ENCODE measurements around the gene GNPDA1.

GNPDA1 gene

GRCh38 chr5:141994511-141995136 lies 18.2 kb downstream of the GNPDA1 start:
- no peak for DNase-seq (ENCODE audit: low read depth in 3 of 3)

- peak; percentile 60 to 76 (median 64) for DNase-seq (ENCODE audit: low read depth in 3 of 3)
Measured at GRCh38 chr5:141992349-141992963, 20.4 kb downstream of the GNPDA1 start.

DNA sequence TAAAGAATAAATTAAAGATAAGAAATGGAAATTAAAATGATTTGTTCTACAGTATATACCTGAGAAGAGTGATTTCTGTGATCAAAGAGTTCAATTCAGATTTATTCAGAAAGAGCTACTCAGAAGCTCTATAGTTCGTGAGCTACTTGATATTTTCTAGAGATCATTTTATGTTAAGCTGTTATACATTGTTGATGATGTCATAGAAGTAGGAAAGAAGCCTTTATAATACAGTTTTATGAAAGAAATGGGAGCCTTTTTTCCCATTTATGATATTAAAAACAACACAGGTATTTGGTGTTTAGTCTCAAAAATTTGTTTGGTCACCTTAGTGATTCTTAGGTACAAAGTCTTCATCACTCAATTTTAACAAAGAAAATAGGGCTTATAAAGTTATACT lies 23.1 kb downstream of the GNPDA1 start:
- DNase-seq (ENCODE audit: low read depth in 3 of 3): no peak

GRCh38 chr5:141986072-141986471 lies 26.8 kb downstream of the GNPDA1 start:
- DNase-seq (ENCODE audit: low read depth in 3 of 3): no peak

GRCh38 chr5:141982626-141983025 lies 30.2 kb downstream of the GNPDA1 start:
- DNase-seq (ENCODE audit: low read depth in 3 of 3): no peak

DNA sequence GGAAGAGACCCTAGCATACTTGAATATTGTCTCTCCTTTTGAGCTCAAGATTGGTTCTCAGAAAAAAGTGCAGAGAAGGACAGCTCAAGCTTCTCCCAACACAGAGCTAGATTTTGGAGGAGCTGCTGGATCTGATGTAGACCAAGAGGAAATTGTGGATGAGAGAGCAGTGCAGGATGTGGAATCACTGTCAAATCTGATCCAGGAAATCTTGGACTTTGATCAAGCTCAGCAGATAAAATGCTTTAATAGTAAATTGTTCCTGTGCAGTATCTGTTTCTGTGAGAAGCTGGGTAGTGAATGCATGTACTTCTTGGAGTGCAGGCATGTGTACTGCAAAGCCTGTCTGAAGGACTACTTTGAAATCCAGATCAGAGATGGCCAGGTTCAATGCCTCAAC lies 34.4 kb downstream of the GNPDA1 start:
- no peak for DNase-seq (ENCODE audit: low read depth in 3 of 3)

- DNase-seq (ENCODE audit: low read depth in 3 of 3): no peak
Measured at GRCh38 chr5:141976176-141976575, 36.7 kb downstream of the GNPDA1 start.

GRCh38 chr5:141973871-141974595 lies 38.8 kb downstream of the GNPDA1 start:
- no peak for DNase-seq (ENCODE audit: low read depth in 3 of 3)

- DNase-seq (ENCODE audit: low read depth in 3 of 3): no peak
Measured at GRCh38 chr5:141969783-141970771, 42.8 kb downstream of the GNPDA1 start.

DNA sequence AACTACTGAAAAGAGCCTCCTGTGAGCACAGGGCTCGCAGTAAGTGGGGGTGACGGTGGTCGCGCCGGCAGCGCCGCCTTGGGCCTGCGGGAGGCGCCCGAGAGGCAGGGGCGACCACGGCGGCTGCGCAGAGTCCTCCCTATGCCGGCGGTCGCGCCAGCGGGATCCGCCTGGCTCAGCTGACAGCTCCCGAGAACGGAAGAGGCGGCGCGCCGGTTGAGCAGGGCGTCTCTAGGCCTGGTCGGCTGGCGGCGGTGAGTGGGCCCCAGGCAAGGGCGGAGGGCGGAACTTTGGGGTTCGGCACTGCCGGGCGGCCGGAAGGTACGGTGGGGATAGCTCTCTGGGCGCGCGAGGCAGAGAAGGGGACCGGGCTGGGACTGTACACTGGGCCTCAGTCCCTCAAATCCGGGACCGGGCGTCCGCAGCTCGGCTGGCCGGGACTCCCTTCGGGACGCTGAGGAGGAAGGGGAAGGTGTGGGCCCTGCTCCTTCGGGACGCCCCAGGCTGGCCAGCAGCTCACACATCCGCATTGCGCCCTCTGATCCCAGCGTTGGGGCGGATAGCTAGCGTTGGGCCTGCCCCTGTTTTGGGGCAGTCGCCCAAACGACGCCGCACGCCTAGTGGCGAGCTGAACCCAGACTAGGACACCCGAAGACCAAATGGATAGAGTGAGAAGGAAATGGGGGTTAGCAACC lies 43.8 kb downstream of the GNPDA1 start, which contains the start of gene RNF14:
Gene RNF14, plus strand, starts transcription at position 192 of the 695 bp plus-strand sequence. CDS start 4,484 bp downstream, outside the sequence.
- peak; percentile 79 to 89 (median 83) for DNase-seq (ENCODE audit: low read depth in 3 of 3)

DNA sequence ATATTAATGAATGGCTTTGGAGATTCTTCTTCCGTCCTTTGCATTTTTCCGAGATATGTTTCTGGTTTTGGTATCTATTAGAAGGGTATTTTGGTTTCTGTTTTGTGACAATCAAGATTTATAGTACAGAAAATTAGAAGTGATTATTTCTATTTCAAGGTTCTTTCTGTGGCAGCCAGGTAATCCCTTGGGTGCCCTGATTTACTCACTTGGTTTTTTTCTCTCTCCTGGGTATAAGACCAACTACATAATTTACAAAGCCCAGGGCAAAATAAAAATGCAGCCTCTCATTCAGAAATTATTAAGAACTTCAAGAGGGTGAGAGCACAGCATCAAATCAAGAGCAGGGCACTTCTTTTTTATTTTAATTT lies 45.9 kb downstream of the GNPDA1 start:
- no peak for DNase-seq (ENCODE audit: low read depth in 3 of 3)

DNA sequence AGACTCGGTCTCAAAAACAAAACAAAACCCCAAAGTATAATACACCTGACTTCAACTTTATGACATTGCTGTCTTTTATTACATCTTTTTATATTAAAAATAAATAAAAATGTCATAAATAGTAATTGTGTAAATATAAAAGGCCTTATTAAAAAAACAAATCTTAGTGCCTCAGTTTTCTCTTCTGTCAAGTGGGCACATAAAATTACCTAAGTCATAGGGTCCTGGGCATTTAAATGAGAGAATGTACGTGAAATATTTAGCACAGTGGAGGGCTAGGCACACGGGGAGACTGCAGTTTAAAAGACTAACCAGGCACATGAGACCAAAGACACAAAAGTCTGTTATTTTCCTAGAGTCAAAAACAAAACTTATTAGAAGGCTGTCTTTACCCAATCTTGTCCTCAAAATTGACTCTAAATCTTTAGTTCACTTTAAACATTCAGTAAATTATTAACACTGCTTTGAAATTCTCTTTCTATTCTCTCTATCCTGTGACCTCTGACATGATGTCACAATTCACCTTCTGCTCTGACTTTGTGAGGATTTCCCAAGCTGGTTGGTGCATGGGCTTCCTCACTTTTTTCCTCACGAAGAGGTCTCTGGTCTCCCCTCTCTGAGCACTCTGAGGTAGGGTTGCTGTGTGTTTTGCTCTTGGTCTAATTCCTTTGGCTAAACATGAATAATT lies 46.4 kb downstream of the GNPDA1 start:
- DNase-seq (ENCODE audit: low read depth in 3 of 3): no peak

- DNase-seq (ENCODE audit: low read depth in 3 of 3): no peak
Measured at GRCh38 chr5:141965071-141965470, 47.8 kb downstream of the GNPDA1 start.

- DNase-seq (ENCODE audit: low read depth in 3 of 3): no peak
Measured at GRCh38 chr5:141963701-141964100, 49.1 kb downstream of the GNPDA1 start.

GRCh38 chr5:141961466-141961865 lies 51.4 kb downstream of the GNPDA1 start:
- no peak for DNase-seq (ENCODE audit: low read depth in 3 of 3)

GRCh38 chr5:141960449-141961323 lies 52.1 kb downstream of the GNPDA1 start:
- peak; percentile 72 to 83 (median 73) for DNase-seq (ENCODE audit: low read depth in 3 of 3)

DNA sequence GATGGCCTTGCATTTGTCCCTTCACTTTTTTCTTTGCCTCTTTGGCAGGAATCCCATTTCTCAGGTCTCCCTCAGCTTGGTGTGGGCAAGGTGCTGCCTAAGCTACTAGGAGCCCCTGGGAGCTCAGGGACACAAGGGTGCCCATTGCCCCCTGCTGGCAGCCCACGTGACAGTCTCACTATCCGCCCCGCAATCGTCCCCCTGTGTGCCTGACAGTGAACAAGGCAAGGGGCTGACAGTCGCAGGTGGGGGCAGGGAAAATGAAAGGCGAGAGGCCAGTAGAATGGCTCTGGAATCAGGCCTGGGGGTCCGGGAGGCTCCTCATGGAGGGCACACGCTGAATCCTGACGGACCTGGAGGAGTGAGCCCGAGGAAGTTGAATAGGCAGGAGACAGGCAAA lies 52.8 kb downstream of the GNPDA1 start:
- DNase-seq (ENCODE audit: low read depth in 3 of 3): no peak

DNA sequence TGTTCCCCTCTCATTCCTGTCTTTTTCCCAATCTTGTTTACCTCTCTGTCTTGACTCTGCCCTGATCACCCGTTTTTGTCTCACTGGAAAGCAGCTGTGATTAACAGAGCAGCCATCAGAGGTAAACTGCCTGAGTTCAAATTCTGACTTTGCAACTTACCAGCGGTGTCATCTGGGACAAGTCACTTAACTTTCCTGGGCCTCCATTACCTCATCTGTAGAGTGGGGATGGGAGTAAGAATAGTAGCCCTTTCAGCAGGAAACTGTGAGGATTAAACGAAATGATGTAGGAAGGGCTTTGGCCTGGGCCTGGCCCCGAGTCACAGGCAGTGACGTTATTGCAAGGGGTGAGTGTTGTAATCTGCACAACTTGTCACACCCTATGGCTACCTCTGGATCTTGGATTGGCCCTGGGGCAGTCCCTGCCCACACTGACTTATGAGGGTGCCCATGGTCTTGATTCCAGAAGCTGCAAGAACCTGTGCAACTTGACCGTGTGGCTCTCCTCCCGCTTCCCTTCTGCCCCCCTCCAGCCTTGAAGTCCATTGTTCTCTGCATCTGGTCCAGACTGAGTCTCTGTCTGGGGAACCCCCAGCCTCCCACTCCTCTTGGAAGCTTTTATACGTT lies 54.2 kb downstream of the GNPDA1 start:
- no peak for DNase-seq (ENCODE audit: low read depth in 3 of 3)

GRCh38 chr5:141958113-141958512 lies 54.7 kb downstream of the GNPDA1 start, which contains the start of gene PCDH12:
Gene PCDH12, minus strand, starts transcription at chr5:141958202. Its CDS starts 351 bp downstream, at chr5:141957851.
- DNase-seq (ENCODE audit: low read depth in 3 of 3): no peak

Measured in stimulated activated CD4-positive, alpha-beta T cell treated with anti-CD3 and anti-CD28 coated beads, TNF-alpha, amount 100 ng/mL, for 4 hours (primary cell).